GM18861 (cell line): ENCODE results near the gene GTF2H2C_2.
"Not testable (repeated sequence)": the region's sequence is repeated elsewhere in the genome, so short reads cannot be mapped to it uniquely, and the experiment has no call there.

Source experiments
- ATAC-seq: cut with Tn5 transposase; IDR thresholded peaks from one replicate; pipeline ENCODE4 v1.9.1; 2021; ENCODE audit not compliant: unreplicated experiment

The GTF2H2C_2 gene

DNA sequence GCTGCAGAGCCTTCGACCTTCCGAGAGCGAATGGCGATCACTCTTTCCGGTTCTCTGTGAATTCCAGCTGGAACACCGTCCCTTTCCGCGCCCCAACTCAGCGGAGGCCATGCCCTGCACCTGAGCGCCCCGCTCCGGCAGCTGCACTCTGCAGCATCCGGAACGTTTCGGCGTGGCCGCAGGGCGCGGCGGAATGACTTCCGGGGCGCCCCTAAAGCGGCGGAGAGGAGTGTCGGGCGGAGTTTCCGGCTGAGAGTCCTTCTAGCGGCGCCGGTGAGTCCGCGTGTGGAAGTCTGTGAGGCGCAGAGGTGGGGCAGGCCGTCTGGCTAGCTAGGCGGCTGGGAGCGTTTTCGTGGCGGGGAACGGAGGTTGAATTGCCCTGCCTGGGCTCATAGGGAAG, at the start of gene GTF2H2C_2:
Gene GTF2H2C_2 (plus strand): TSS at position 252 of the 400 bp plus-strand sequence.
- peak; percentile 98 for ATAC-seq

DNA sequence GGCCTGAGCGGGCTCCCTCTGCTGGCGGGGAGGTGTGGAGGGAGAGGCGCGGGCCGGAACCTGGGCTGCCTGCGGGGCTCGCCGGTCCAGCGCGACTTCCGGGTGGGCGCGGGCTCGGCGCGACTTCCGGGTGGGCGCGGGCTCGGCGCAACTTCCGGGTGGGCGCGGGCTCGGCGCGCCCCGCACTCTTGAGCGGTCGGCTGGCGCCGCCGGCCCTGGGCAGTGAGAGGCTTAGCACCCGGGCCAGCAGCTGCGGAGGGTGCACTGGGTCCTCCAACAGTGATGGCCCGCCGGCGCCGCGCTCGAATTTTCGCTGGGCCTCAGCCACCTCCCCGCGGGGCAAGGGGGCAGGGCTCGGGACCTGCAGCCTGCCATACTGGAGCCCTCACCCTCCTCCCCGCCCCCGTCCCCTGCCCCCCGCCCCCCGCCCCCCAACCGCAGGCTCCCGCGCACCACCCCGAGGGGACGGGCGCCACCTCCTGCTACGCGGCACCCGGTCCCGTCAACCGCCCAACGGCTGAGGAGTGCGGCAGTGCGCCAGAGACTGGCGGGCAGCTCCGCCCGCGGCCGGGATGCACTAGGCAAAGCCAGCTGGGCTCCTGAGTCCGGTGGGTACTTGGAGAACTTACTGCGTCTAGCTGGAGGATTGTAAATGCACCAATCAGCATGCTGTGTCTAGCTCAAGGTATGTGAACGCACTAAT, 14.0 kb upstream of the GTF2H2C_2 start:
- ATAC-seq: not testable (repeated sequence)

DNA sequence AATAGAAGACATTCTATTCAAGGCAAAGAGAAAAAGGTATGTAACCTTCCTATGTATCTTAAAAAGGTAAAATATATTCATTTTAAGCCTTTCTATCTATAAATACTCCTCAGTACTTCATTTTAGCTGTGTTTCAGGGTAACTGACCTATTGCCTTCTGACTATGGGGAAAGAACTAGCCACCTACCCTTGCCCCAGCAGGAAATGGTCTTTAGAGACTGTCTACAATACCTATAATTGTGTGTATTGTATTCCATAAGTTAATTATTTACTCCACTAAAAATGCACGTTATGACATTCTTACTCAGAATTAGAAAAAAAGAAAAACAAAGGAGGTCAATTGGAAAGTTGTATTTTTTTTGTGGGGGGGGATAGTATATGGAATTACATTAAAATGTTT, 6.2 kb downstream of the GTF2H2C_2 start:
- ATAC-seq: not testable (repeated sequence)

DNA sequence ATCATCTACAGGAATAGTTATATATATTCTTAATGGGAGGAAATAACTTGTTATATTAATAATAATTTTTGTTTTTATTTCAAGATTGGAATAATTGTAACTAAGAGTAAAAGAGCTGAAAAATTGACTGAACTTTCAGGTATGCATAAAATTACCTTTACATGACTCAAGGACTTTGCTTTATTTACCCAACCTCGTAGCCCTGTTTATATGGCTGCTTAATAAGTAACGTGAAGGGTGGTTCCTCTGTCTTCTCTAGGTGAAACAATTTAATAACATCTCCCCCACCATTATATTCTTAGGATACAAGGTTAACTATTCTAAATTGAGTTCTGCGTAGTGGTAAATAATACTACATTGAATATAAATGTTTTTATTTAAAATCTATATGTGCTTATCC, 8.0 kb downstream of the GTF2H2C_2 start:
- not testable (repeated sequence) for ATAC-seq

DNA sequence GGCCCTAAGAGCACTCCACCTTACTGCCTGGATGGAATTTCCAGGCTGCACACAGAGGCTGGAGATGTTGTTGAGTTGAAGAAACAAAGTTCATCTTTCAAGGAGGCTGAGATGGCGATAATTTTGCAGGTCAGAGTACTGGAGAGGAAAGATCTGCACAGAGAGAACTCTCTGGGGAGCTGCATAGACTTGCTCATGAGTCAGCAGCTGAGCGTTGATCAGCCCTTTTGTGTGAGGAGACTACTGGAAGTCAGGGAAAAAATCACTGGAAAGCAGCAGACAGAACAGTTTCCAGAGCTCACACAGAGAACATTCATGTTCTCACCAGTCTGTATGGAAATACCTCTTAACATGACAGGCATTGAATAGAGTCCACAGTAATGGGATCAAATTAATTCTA, 23.4 kb downstream of the GTF2H2C_2 start:
- not testable (repeated sequence) for ATAC-seq

DNA sequence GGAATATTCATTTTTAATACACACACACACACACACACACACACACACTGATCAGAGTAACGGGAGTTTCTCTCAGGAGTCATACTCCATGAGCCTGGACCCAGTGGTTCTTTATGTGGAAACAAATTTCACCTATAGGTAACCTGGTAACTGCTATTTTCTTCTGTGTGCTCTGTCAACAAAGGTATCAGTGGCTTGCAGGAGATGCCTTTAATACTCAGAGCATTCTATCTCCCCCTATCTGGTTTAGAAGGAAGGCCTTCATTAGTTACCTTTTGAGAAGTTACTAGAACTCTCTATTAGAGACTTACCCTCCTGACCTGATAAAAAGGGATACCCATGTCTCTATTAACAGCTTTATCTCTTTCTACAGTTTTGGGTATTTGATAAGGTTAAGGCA, 34.4 kb downstream of the GTF2H2C_2 start:
- not testable (repeated sequence) for ATAC-seq

DNA sequence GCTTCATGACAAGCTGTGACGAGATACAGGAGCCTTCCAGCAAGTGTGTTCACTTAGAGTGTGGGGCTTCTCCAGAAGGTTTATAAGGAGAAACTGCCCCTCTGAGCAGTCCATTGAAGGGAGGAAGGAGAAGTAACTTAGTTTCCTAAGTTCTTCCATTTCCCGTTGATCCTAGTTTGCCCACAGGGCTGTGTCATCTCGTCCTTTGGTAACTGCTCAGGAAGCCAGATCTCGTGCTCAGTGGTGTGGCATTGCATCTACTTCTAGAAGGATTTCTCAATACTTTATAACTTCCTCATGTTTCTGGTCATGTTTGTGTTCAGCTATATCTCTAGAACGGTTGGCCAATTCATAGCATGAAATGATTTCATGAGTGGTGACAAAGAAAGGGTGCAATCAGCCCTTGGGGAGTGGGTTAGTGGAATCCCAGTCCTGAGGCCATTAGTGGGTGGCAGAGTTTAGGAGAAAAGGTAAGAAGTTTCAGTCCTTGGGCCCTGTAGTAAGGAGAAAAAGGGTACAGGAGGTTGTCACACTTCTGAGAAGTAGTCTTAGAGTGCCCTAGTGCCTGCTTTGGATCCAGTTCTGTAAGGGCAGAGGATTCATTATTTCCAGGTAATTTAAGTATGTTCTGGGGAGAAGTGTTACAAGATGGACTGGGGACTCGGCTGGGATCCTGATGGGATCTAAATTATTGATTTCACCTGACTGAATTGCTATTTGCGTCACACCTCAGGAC, 36.2 kb downstream of the GTF2H2C_2 start:
- not testable (repeated sequence) for ATAC-seq

DNA sequence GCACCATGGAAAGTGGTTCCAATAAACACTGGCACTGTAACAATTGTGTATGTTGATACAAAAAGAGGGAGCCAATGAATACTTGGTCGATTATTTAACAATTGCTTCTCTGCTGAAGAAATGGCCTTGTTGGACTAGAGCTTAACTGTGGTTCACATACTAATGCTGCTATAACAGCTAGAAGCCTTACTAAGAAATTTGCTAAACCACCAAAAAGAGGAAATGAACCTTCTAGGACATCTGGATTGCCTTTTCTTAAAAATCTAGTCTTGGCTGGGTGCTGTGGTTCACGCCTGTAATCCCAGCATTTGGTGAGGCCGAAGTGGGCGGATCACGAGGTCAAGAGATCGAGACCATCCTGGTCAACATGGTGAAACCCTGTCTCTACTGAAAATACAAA, 41.9 kb downstream of the GTF2H2C_2 start:
- peak; percentile 74 for ATAC-seq

DNA sequence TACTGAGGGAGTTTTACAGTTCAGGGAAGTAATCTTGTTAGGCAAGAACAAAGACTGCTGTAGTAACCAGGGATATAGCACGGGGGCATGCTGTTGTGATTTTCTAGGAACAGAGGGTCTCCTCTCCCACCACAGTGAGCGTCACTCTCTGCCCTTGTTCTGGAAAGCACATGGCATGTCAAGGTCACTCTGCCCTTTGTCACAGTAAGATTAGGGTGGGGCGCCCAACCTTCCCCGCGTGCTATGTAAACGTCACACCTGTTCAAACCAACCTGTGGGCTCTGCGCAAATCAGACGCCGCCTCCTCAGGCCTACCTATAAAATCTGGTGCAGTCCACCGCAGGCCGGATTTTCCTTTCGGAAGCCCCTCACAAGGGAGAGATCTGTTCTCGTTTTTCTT, 44.0 kb downstream of the GTF2H2C_2 start:
- ATAC-seq: not testable (repeated sequence)

DNA sequence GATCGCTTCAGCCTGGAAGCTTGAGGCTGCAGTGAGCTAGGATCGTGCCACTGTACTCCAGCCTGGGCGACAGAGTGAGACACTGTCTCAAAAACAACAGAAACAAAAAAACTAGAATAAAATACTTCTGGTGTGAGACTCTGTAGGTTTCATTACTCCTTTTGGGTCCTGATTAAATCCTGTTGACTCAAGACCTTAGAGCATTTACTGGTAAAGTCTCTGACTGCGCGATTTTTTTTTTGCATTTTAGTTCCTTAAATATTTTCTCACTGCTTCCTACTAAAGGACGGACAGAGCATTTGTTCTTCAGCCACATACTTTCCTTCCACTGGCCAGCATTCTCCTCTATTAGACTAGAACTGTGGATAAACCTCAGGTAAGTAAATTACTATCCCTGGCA, 46.8 kb downstream of the GTF2H2C_2 start:
- ATAC-seq: not testable (repeated sequence)

DNA sequence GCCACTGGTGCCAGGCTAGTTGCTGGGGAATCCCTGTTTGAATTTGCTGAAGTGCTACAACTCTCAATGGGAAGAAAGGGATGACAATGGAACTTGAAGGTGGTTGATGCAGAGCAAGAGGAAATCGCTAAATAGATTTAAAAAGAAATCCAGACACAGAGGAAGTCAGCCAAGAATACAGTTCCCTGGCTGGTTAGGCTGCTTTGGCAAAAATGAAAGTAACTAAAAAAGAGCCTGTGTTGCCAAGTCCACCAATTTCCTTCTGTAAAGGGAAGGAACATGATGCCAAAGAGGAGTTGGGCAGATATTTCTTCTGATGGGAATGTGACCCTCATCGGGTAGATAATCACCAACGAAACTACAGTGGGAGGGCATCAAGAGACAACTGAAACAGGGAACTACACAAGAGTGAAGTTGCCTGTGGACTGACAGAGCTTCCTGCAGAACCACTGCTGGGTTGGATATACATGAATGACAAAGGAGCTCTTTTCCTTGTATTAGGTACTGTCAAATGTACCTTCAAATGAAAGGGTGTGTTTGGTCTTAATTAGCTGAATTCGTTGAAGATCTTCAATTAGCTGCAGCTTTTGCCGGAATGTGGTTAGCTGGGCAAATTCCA, 49.0 kb downstream of the GTF2H2C_2 start:
- not testable (repeated sequence) for ATAC-seq

DNA sequence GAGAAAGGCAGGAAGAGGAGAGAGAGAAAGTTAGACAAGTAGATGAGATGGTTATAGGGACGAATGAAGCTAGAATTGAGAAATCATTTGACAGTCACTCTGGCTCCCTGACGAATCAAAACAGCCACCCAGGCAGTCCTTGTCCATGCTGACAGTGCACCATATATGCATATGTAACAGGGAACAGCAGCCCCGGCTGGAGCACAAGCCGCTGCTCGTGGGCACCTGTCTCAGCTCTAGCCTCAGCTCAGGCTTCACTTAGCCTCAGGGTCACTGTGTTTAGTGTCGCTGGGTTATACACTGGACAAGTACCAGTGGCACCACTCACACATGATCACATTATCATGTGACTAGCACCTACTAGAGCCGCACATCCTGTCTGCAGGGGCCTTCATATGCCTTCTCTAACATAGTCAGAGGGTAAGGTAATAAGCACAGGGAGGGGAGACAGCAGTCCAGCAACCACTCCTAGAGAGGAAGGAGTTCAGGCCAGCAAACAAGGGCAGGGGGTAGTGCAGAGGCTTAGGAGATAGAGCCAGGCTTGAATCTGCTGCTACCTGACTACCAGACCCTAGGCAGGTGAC, 54.9 kb downstream of the GTF2H2C_2 start:
- not testable (repeated sequence) for ATAC-seq
